HepG2 (cell line): ENCODE measurements around the gene DHX57. TPM values are rescaled to one million over a fixed set of nuclear protein-coding genes. Genes with fewer than 3 reads are reported as not detected.

ENCODE experiments used
- ARNT ChIP-seq: fragments of 450-650 bp; IDR thresholded peaks from 2 replicates; pipeline ENCODE4 v1.6.1; 2017
- FIP1L1 ChIP-seq: fragments of 200-400 bp; formaldehyde crosslinking; IDR thresholded peaks from 2 replicates; pipeline ENCODE4 v1.6.1; 2018; ENCODE audit warnings: low read depth, mild to moderate bottlenecking, low read length, moderate library complexity, borderline replicate concordance; ENCODE audit not compliant: insufficient read depth
- FOSL1 ChIP-seq: sonication (generic); formaldehyde crosslinking; IDR thresholded peaks from 2 replicates; pipeline ENCODE4 v1.9.0; 2021; ENCODE audit warnings: missing genetic modification reagents, borderline replicate concordance
- ISX ChIP-seq: sonication (generic); formaldehyde crosslinking; conservative IDR thresholded peaks from 2 replicates; pipeline ENCODE4 v1.5.0; 2020; ENCODE audit warnings: missing genetic modification reagents
- LCORL ChIP-seq, 2 experiments: fragments of 450-650 bp in 1 of 2; sonication (generic) in 1 of 2; formaldehyde crosslinking in 1 of 2; IDR thresholded peaks; 2 replicates each; pipeline versions ENCODE4 v1.5.0 to v1.6.1; 2017 to 2020; ENCODE audit warnings: antibody characterized with exemption in 1 of 2, missing genetic modification reagents in 1 of 2
- MEF2D ChIP-seq: sonication (generic); formaldehyde crosslinking; IDR thresholded peaks from 2 replicates; pipeline ENCODE4 v1.5.1; 2020; ENCODE audit warnings: mild to moderate bottlenecking, missing genetic modification reagents
- MTA3 ChIP-seq: sonication (generic); formaldehyde crosslinking; IDR thresholded peaks from 2 replicates; pipeline ENCODE4 v1.4.0; 2020; ENCODE audit warnings: missing genetic modification reagents
- THAP9 ChIP-seq: sonication (generic); formaldehyde crosslinking; IDR thresholded peaks from 2 replicates; pipeline ENCODE4; 2020; ENCODE audit warnings: missing genetic modification reagents, mild to moderate bottlenecking, borderline replicate concordance
- ZFX ChIP-seq: sonication (generic); formaldehyde crosslinking; IDR thresholded peaks from 2 replicates; pipeline ENCODE4 v1.4.0; 2020; ENCODE audit warnings: mild to moderate bottlenecking, low read depth, missing genetic modification reagents, moderate library complexity
- ZNF414 ChIP-seq: sonication (generic); formaldehyde crosslinking; IDR thresholded peaks from 2 replicates; pipeline ENCODE4 v1.5.0; 2020; ENCODE audit warnings: missing genetic modification reagents
- ZNF589 ChIP-seq: sonication (generic); formaldehyde crosslinking; conservative IDR thresholded peaks from 2 replicates; pipeline ENCODE4 v1.8.0; 2022; ENCODE audit warnings: mild to moderate bottlenecking, moderate library complexity, missing genetic modification reagents
- ZXDC ChIP-seq: sonication (generic); formaldehyde crosslinking; IDR thresholded peaks from 2 replicates; pipeline ENCODE4 v1.5.0; 2020; ENCODE audit warnings: mild to moderate bottlenecking, missing genetic modification reagents
- polyA plus RNA-seq, 8 experiments: library from polyadenylated mRNA; depleted of rRNA in 3 of 8; stranded (reverse) in 7 of 8; unstranded in 1 of 8; fragments of >200 nt; fragmentation: Illumina TruSeq in 4 of 8; extraction: Trizol in 4 of 8; gene quantifications; 2 replicates each; pipeline versions ENCODE4 v1.2.1 to v1.2.3, GENCODE V29; 2011 to 2016; ENCODE audit warnings: low read depth in 4 of 8, missing spikeins in 1 of 8, mixed read lengths in 1 of 8; ENCODE audit not compliant: insufficient read depth in 1 of 8
- total RNA-seq, 5 experiments: library from RNA; depleted of rRNA; stranded (reverse); fragments of >200 nt; fragmentation: Illumina TruSeq; extraction: Trizol; gene quantifications; 2 replicates each; pipeline ENCODE4 v1.2.3, GENCODE V29; 2016; ENCODE audit warnings: low read depth in 1 of 5
- TF ChIP-seq, protein P1 (sequence below): sonication (generic); formaldehyde crosslinking; IDR thresholded peaks from 2 replicates; pipeline ENCODE4 v1.5.0; 2020; ENCODE audit warnings: missing genetic modification reagents
- TF ChIP-seq, protein P2 (sequence below): sonication (generic); formaldehyde crosslinking; IDR thresholded peaks from 2 replicates; pipeline ENCODE4 v1.9.0; 2021; ENCODE audit warnings: mild to moderate bottlenecking, missing genetic modification reagents

DHX57 gene
- total and polyA plus RNA-seq, 2 of the 13 experiments (the other 11 are each of a cell fraction or from before 2014, with no cell fraction given) = 9.2 to 24.2 TPM

- TF ChIP-seq THAP9 (CRISPR knock-in tag) (0 out of 2 replicates have a peak, but pooled peaks have one; percentile 13), MEF2D (CRISPR knock-in tag) (no peak), ZNF589 (CRISPR knock-in tag) (no peak), ZNF414 (CRISPR knock-in tag) (no peak), ZFX (CRISPR knock-in tag) (peak; percentile 91), MTA3 (CRISPR knock-in tag) (no peak), ZXDC (CRISPR knock-in tag) (no peak), ARNT (no peak), LCORL (IDR thresholded peaks at IDR 0.05) (no peak), LCORL (CRISPR knock-in tag; IDR thresholded peaks at IDR 0.05) (no peak), ISX (CRISPR knock-in tag) (no peak), FOSL1 (CRISPR knock-in tag) (no peak), FIP1L1 (no peak)
- TF ChIP-seq, protein P1, sequence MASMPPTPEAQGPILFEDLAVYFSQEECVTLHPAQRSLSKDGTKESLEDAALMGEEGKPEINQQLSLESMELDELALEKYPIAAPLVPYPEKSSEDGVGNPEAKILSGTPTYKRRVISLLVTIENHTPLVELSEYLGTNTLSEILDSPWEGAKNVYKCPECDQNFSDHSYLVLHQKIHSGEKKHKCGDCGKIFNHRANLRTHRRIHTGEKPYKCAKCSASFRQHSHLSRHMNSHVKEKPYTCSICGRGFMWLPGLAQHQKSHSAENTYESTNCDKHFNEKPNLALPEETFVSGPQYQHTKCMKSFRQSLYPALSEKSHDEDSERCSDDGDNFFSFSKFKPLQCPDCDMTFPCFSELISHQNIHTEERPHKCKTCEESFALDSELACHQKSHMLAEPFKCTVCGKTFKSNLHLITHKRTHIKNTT (CRISPR knock-in tag) = no peak
- TF ChIP-seq, protein P2, sequence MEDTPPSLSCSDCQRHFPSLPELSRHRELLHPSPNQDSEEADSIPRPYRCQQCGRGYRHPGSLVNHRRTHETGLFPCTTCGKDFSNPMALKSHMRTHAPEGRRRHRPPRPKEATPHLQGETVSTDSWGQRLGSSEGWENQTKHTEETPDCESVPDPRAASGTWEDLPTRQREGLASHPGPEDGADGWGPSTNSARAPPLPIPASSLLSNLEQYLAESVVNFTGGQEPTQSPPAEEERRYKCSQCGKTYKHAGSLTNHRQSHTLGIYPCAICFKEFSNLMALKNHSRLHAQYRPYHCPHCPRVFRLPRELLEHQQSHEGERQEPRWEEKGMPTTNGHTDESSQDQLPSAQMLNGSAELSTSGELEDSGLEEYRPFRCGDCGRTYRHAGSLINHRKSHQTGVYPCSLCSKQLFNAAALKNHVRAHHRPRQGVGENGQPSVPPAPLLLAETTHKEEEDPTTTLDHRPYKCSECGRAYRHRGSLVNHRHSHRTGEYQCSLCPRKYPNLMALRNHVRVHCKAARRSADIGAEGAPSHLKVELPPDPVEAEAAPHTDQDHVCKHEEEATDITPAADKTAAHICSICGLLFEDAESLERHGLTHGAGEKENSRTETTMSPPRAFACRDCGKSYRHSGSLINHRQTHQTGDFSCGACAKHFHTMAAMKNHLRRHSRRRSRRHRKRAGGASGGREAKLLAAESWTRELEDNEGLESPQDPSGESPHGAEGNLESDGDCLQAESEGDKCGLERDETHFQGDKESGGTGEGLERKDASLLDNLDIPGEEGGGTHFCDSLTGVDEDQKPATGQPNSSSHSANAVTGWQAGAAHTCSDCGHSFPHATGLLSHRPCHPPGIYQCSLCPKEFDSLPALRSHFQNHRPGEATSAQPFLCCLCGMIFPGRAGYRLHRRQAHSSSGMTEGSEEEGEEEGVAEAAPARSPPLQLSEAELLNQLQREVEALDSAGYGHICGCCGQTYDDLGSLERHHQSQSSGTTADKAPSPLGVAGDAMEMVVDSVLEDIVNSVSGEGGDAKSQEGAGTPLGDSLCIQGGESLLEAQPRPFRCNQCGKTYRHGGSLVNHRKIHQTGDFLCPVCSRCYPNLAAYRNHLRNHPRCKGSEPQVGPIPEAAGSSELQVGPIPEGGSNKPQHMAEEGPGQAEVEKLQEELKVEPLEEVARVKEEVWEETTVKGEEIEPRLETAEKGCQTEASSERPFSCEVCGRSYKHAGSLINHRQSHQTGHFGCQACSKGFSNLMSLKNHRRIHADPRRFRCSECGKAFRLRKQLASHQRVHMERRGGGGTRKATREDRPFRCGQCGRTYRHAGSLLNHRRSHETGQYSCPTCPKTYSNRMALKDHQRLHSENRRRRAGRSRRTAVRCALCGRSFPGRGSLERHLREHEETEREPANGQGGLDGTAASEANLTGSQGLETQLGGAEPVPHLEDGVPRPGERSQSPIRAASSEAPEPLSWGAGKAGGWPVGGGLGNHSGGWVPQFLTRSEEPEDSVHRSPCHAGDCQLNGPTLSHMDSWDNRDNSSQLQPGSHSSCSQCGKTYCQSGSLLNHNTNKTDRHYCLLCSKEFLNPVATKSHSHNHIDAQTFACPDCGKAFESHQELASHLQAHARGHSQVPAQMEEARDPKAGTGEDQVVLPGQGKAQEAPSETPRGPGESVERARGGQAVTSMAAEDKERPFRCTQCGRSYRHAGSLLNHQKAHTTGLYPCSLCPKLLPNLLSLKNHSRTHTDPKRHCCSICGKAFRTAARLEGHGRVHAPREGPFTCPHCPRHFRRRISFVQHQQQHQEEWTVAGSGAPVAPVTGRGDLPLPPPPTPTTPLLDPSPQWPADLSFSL = no peak
Observed at GRCh38 chr2:38751596-38752410, 123.9 kb downstream of the DHX57 start (continued).
